GM12878 (cell line): ENCODE results near the gene DNMT3A. TPM values are rescaled to one million over a fixed set of nuclear protein-coding genes. Genes with fewer than 3 reads are reported as not detected.

ENCODE experiments used
- ASH2L ChIP-seq: fragments of 300-600, 200-600 bp; sonication (generic); IDR thresholded peaks from 2 replicates; pipeline ENCODE4 v1.6.1; 2017; ENCODE audit warnings: low read depth, mild to moderate bottlenecking, borderline replicate concordance
- BCL11A ChIP-seq: IDR thresholded peaks from 2 replicates; pipeline ENCODE4 v1.6.1; 2011; ENCODE audit warnings: low read depth, low read length
- RAD51 ChIP-seq: fragments of 450-650 bp; IDR thresholded peaks from 2 replicates; pipeline ENCODE4 v1.6.1; 2016; ENCODE audit warnings: moderate library complexity, mild to moderate bottlenecking, inconsistent platforms
- YY1 ChIP-seq: IDR thresholded peaks from 2 replicates; pipeline ENCODE4 v1.6.1; 2011; ENCODE audit warnings: low read depth, mild to moderate bottlenecking, low read length
- ZNF622 ChIP-seq: fragments of 450-650 bp; IDR thresholded peaks from 2 replicates; pipeline ENCODE4 v1.6.1; 2017; ENCODE audit warnings: mild to moderate bottlenecking, inconsistent platforms
- polyA plus RNA-seq, 11 experiments: library from polyadenylated mRNA; depleted of rRNA in 4 of 11; unstranded in 6 of 11; stranded (reverse) in 5 of 11; fragments of >200 nt; fragmentation: Nextera tagmentation in 4 of 11; fragmentation: Illumina TruSeq in 1 of 11; extraction: Ambion mirVana in 4 of 11; extraction: Trizol in 1 of 11; gene quantifications; 1 replicate in 1 of 11; 2 replicates in 10 of 11; pipeline versions ENCODE4 v1.2.1 to v1.2.3, GENCODE V29; 2011 to 2016; ENCODE audit warnings: inconsistent platforms in 2 of 11, missing spikeins in 2 of 11, low read depth in 1 of 11
- total RNA-seq, 4 experiments: library from RNA; depleted of rRNA in 3 of 4; stranded (reverse); fragments of >200 nt in 3 of 4; fragmentation: Illumina TruSeq in 1 of 4; extraction: Trizol in 1 of 4; gene quantifications; 2 replicates each; pipeline versions ENCODE4 v1.2.1 to v1.2.3, GENCODE V29; 2013 to 2021
- TF ChIP-seq, protein P1 (sequence below): fragments of 450-650 bp; IDR thresholded peaks from 2 replicates; pipeline ENCODE4 v1.6.1; 2017; ENCODE audit warnings: mild to moderate bottlenecking, moderate library complexity

DNMT3A gene
- total and polyA plus RNA-seq, 10 of the 15 experiments (the other 5 are each of a cell fraction or from before 2014, with no cell fraction given): 7.4 to 51.6 (median 17.4) TPM

- TF ChIP-seq, protein P1, sequence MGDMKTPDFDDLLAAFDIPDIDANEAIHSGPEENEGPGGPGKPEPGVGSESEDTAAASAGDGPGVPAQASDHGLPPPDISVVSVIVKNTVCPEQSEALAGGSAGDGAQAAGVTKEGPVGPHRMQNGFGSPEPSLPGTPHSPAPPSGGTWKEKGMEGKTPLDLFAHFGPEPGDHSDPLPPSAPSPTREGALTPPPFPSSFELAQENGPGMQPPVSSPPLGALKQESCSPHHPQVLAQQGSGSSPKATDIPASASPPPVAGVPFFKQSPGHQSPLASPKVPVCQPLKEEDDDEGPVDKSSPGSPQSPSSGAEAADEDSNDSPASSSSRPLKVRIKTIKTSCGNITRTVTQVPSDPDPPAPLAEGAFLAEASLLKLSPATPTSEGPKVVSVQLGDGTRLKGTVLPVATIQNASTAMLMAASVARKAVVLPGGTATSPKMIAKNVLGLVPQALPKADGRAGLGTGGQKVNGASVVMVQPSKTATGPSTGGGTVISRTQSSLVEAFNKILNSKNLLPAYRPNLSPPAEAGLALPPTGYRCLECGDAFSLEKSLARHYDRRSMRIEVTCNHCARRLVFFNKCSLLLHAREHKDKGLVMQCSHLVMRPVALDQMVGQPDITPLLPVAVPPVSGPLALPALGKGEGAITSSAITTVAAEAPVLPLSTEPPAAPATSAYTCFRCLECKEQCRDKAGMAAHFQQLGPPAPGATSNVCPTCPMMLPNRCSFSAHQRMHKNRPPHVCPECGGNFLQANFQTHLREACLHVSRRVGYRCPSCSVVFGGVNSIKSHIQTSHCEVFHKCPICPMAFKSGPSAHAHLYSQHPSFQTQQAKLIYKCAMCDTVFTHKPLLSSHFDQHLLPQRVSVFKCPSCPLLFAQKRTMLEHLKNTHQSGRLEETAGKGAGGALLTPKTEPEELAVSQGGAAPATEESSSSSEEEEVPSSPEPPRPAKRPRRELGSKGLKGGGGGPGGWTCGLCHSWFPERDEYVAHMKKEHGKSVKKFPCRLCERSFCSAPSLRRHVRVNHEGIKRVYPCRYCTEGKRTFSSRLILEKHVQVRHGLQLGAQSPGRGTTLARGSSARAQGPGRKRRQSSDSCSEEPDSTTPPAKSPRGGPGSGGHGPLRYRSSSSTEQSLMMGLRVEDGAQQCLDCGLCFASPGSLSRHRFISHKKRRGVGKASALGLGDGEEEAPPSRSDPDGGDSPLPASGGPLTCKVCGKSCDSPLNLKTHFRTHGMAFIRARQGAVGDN: peak; percentile 99
- TF ChIP-seq ASH2L (0 out of 2 replicates have a peak, but pooled peaks have one; percentile 36), RAD51 (peak; percentile 87), BCL11A (peak; percentile 84), ZNF622 (no peak), YY1 (peak; percentile 83)
These were observed 35.3 kb upstream of the DNMT3A start (continued) for GRCh38 chr2:25376750-25377621.
